SKM-1 (cell line): ENCODE measurements around the gene MAN2C1.
"Not testable (repeated sequence)": the region's sequence is repeated elsewhere in the genome, so short reads cannot be mapped to it uniquely, and the experiment has no call there.

Experiments used
- DNase-seq: peaks from one replicate; lab custom pipeline; 2025; ENCODE audit not compliant: unreplicated experiment; lab: John Stamatoyannopoulos, UW

MAN2C1 gene

GRCh38 chr15:75367913-75368688 is at the start of gene MAN2C1:
Gene MAN2C1 (minus strand): TSS chr15:75368607. CDS start chr15:75368583, 24 bp downstream.
- DNase-seq, result peak; percentile 90

GRCh38 chr15:75416584-75416983 is 48.2 kb upstream of the MAN2C1 start:
- no peak for DNase-seq

DNA sequence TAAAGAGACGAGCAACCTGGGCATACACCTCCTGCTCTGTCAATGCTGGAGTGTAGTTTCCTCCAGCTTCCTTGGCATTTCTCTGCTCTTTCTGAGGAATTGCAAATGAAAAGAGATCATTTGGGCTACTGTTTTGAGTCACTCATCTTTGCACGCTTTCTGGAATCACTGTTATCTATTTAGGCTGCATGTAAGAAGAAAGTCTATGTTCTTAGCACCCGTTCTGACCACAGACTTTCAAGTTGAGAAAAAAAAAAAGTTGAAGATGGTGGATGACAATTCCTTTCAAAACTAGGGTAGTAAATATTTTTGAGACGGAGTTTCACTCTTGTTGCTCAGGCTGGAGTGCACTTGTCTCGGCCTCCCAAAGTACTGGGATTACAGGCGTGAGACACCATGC is 41.8 kb upstream of the MAN2C1 start:
- DNase-seq, result no peak

DNA sequence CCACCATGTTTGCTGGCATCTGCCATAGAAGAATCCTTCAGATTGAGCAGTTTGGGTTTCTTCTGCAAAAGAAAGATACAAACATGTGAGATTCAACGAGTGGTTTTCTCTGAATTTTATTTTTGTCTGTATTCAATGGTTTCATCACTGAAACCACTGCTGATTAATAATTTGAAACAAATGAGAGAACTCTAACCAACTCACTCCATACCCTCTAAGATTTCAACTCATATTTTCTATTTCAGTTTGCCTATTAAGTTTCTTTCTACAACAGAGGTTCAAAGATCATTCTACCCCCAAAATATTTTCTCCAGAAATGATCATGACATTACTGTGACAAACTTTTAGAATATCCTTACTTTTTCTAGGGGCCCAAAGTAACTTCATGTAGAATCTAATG is 38.7 kb upstream of the MAN2C1 start:
- no peak for DNase-seq

DNA sequence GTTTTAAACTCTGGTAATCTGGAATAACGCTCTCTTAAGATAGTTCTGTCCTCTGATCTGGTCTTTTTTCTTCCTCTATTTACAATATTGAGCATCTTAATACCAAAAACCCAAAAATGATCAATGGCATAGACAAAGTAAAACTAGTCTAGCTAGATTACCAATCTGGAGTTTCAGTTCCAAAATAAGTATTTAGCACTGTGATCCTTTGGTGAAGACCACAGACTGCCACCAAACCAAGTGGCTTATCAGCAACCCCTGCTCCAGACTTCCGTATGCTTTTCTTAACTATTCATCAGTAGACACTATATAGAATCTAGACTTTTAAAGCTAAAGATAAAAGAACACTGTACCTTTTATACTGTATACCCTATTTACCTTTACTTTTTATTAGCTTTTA is 35.5 kb upstream of the MAN2C1 start:
- DNase-seq, result no peak

- DNase-seq, result no peak
These were observed 29.1 kb upstream of the MAN2C1 start for GRCh38 chr15:75397494-75397893.

- no peak for DNase-seq
These were observed 21.5 kb upstream of the MAN2C1 start for GRCh38 chr15:75389791-75390382.

DNA sequence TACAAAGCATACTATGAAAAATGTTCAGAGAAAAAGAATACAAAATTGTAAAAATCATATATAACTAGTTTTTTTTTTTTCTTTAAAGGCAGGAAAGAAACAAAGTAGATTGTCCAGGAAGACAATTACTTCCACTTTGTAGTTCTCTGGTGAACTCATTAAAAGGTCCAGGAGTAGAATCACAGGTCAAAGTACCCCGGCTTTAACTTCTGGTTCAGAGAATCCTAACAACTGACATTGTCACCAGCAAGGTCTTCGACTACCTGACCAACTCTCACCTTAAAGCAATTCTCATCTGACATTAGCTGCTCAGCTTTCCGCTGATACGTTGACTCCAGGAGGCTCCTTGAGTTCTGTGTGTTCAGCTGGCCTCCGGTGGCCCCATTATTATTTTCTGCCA is 15.6 kb upstream of the MAN2C1 start:
- DNase-seq, result not testable (repeated sequence)

DNA sequence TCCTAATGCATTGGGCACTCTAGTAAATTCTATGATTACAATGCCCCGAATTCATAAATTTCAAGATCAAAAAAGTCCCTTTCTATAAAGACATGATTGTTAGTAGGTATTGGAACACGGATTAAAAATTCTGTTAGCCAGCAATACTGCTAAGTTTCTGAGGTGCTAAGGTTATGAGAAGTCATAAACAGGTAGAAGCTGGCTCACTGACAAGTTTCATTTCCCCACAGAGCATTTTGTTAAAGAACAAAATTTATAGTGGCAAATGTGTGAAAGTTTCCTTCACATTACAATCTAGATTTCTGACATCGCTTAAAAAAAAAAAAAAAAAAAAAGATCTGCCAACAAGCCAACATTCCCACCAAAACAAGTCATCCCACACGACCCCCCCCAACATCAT is 12.4 kb upstream of the MAN2C1 start:
- no peak for DNase-seq

DNA sequence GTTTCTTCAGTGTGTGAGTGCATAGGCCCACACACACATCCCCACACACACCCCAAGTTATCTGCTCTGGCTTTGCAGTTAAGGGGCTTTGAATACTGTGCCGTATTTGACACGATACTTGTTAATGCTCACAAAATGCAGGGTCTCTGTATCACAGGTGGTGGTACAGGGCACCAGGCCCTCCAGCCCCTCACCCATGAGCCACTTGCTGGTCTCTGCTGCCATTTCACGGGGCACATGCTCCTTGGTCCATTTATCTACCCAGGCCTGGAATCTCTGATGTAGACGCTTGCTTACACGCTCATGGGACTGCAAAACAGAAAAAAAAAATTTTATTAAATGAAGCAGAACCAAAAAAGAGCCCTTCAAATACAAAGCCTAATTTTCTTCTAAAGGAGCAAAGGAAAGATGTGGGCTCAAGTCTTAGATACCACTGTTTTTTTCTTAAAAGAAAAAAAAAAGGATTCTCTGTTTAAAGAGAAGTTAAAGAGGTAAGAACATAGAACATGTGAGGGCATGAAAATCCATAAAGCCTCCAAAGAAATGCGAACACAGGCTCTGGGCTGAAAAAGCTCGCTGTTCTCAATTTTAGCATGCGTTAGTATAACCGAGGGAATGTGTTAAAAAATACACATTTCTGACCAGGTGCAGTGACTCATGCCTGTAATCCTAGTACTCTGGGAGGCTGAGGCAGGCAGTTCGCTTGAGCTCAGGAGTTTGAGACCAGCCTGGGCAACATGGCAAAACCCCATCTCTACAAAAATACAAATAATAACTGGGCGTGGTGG is 3.7 kb upstream of the MAN2C1 start:
- DNase-seq, result no peak

DNA sequence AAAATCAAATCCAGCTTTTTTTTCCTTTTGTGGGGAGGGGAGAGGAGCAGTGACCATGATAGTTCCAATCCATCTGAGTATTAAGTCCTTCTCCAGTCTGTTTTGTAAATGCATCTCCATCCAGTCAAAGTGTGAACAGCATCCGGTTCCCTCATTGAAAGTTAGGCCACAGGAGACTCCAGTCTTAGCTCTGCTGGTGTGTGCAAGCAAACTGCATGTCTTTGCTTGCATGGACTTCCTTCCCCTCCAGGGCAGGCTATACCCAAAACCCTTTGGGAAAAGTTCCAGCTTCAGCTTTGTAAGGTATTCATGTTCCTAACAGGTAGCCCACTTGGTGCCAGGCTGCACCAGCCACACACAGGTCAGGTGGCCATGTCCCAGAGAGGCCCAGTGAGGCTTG is 3.1 kb upstream of the MAN2C1 start:
- no peak for DNase-seq

- DNase-seq, result no peak
These were observed 1.6 kb upstream of the MAN2C1 start for GRCh38 chr15:75369897-75370581.

DNA sequence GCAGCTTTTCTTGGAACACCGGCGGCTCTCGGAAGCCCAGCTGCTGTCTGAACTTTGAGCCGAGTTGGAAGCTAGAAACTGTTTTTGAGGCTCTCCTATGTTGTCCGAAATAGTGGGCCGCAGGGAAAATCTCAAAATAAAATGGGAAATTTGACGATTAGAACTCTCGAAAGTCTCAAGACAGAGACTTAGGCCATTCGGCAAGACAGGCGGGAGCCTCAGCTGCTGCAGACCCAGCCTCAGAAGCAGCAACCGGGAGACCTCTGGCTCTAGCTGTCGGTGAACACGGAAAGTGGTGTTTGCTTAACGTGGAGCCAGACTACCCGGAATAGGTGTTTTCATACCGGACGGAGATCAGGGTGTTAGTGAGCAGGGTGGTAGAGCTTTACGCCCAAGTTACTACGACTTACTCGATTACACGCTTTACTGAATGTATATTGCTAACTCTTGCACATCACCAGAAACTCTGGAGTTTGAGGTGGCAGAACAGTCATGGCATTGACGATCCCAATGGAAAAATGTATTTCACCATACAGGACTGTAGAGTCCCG is 357 bp upstream of the MAN2C1 start:
- DNase-seq, result no peak

DNA sequence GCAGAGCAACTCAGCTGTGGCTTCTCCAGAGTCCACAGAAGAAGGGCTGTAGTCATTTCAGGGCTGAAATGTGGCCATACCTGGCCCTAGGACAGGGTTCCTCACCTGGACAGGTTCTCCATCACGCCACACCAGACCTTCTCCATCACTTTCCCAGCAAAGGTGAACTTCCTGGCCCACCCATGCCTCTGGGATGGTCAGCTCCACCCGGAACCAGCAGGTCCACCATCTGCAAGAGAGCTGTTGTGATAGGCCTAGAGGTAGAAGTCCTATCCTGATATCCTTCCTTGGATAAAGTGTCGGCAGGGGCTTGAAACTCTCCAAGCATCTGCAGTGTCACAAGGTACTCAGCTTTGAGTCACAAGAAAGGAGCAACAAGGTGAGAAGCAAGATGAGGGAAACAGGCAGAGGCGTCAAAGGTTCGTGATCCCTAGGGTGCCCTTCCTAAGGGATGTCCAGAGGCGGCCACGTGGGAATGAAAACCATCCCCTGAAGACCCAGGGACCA is 948 bp downstream of the MAN2C1 start:
- DNase-seq, result no peak

GRCh38 chr15:75367006-75367405 is 1.4 kb downstream of the MAN2C1 start:
- no peak for DNase-seq

DNA sequence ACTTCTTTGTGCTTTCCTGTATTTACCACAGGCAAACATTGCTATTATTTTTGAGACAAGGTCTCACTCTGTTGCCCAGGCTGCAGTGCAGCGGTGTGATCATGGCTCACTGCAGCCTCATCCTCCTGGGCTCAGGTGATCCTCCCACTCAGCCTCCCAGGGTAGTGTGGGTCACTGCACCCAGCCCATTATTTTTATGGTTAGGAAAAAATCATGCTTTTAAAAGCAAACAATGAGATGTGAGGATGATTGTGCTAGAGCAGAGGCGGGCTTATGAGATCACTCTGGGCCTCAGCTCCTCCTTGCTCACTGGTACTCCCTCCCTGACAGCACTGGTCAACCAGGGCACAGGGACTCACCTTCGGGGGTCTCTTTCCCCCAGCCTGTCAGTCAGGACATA is 2.2 kb downstream of the MAN2C1 start:
- DNase-seq, result no peak

GRCh38 chr15:75364881-75365280 is 3.5 kb downstream of the MAN2C1 start:
- no peak for DNase-seq

GRCh38 chr15:75363786-75364185 is 4.6 kb downstream of the MAN2C1 start:
- DNase-seq, result no peak

GRCh38 chr15:75362642-75363249 is 5.7 kb downstream of the MAN2C1 start:
- no peak for DNase-seq

GRCh38 chr15:75361989-75362641 is 6.3 kb downstream of the MAN2C1 start:
- DNase-seq, result no peak
